Brain microvascular endothelial cell (primary cell): ENCODE results near the gene ABCF1.

Source experiments
- DNase-seq: peaks from one replicate; pipeline ENCODE4 v3.0.0-alpha.2; 2020
- H3K27ac ChIP-seq: fragments of 250-450 bp; sonication (Bioruptor Pico); 2 replicates; pipeline ENCODE4 v1.5.1; 2020; ENCODE audit warnings: mild to moderate bottlenecking, moderate library complexity
- H3K27me3 ChIP-seq: fragments of 250-450 bp; sonication (Bioruptor Pico); replicated peaks from 2 replicates; pipeline ENCODE4 v1.5.1; 2020; ENCODE audit warnings: mild to moderate bottlenecking
- H3K36me3 ChIP-seq: fragments of 250-450 bp; sonication (Bioruptor Pico); replicated peaks from 2 replicates; pipeline ENCODE4 v1.5.1; 2020; ENCODE audit warnings: mild to moderate bottlenecking
- H3K4me3 ChIP-seq: 2 replicates; pipeline ENCODE4 v1.5.1; 2011; ENCODE audit warnings: low read depth, mild to moderate bottlenecking, control low read depth, low read length, moderate library complexity
- CTCF ChIP-seq: IDR thresholded peaks from 2 replicates; pipeline ENCODE4 v1.5.1; 2011; ENCODE audit warnings: low read depth, mild to moderate bottlenecking, moderate library complexity, low read length, control low read depth, inconsistent platforms; ENCODE audit errors: missing control alignments
- in situ Hi-C: cut with HindIII; loops from 2 replicates; pipeline ENCODE4 v1.10.0; 2017; ENCODE audit warnings: low sequenced_read_pairs, low pct_ligation_motif_present

Gene ABCF1

GRCh38 chr6:30556066-30556905, 15.0 kb upstream of the ABCF1 start, which contains the start of gene GNL1:
TSS of gene GNL1 (minus strand) at chr6:30556489. CDS start at chr6:30556203, 286 bp downstream.
- peak; percentile 21 for TF ChIP-seq CTCF
- peak within 1 kb of the TSS; percentile 83 for H3K27ac ChIP-seq
- DNase-seq: peak; percentile 90

DNA sequence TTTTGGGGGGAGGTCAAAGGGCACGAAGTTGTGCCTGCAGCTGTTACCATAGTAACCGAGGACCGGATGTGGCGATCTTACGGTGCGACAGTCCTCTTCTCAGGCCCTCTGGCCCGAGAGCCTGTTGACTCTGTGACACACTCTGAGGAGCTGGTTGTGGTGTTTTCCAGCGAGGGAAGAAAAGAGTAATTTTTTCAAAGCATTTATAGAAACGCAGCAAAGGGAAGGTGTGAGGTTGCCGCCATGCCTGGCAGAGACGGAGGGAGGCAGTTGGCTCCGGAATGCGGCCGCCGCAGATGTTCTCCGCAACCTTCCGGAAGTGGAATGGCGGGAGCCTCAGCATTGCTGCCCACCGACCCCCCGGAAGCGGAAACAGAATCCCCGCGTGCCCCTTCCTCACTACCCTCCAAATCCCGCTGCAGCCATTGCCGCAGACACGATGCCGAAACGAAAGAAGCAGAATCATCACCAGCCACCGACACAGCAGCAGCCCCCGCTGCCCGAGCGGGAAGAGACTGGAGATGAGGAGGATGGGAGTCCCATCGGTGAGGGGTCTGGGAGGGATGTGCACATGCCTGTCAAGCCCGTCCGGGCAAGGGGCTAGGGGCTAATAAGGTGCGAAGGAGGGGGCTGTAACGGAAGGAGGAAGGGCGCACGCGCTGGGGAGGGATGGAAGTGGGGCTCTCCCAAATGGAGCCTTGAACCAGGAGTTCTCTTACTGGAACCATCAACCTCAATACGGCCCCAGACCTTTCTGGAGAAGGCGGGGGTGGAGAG, 14.1 kb upstream of the ABCF1 start, which contains the start of gene PRR3:
Gene PRR3 (plus strand): TSS at position 390 of the 777 bp plus-strand sequence. CDS start 50 bp downstream, at position 440.
- Histone ChIP-seq H3K4me3 (peak within 1 kb of the TSS; percentile 97), H3K27me3 (no peaks in the 10 kb centered on the region), H3K36me3 (peaks cover 7% of the 10 kb centered on the region), H3K27ac (peak within 1 kb of the TSS; percentile 83)
- DNase-seq: peak; percentile 91
- TF ChIP-seq CTCF: no peak
- in situ Hi-C loops: no loop called here

More at GRCh38 chr6:30556066-30556905, 15.0 kb upstream of the ABCF1 start, which contains the start of gene GNL1:
- peak within 1 kb of the TSS; percentile 97 for H3K4me3 ChIP-seq
- in situ Hi-C loops: no loop called here
- no peaks in the 10 kb centered on the region for H3K27me3 ChIP-seq
- peaks cover 12% of the 10 kb centered on the region for H3K36me3 ChIP-seq

DNA sequence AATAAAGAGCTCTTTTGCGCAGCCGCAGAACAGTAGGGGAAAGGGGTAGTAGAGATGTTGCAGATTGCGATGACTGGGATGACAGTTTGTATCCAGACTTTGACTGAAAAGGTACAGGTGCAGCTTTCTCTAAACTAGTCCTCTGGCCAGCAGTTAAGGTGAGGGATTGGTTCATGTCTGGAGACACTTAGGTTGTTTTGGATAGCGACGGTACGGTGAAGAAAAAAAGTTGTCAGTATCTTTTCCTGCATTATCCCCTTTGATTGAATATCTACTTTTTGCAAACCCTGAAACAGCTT, 13.6 kb upstream of the ABCF1 start:
- Histone ChIP-seq H3K27me3 (no peaks in the 10 kb centered on the region), H3K36me3 (peaks cover 4% of the 10 kb centered on the region), H3K27ac (peak overlapping the region; percentile 83), H3K4me3 (peak overlapping the region; percentile 97)
- no peak for DNase-seq
- in situ Hi-C loops: no loop called here
- TF ChIP-seq CTCF: no peak

- in situ Hi-C loops: no loop called here
- no peak for DNase-seq
- Histone ChIP-seq H3K36me3 (peaks cover 9% of the 10 kb centered on the region), H3K27ac (no peak overlapping the region), H3K27me3 (no peaks in the 10 kb centered on the region), H3K4me3 (no peak overlapping the region)
- no peak for TF ChIP-seq CTCF
These were observed 10.3 kb upstream of the ABCF1 start for GRCh38 chr6:30560930-30561329.

DNA sequence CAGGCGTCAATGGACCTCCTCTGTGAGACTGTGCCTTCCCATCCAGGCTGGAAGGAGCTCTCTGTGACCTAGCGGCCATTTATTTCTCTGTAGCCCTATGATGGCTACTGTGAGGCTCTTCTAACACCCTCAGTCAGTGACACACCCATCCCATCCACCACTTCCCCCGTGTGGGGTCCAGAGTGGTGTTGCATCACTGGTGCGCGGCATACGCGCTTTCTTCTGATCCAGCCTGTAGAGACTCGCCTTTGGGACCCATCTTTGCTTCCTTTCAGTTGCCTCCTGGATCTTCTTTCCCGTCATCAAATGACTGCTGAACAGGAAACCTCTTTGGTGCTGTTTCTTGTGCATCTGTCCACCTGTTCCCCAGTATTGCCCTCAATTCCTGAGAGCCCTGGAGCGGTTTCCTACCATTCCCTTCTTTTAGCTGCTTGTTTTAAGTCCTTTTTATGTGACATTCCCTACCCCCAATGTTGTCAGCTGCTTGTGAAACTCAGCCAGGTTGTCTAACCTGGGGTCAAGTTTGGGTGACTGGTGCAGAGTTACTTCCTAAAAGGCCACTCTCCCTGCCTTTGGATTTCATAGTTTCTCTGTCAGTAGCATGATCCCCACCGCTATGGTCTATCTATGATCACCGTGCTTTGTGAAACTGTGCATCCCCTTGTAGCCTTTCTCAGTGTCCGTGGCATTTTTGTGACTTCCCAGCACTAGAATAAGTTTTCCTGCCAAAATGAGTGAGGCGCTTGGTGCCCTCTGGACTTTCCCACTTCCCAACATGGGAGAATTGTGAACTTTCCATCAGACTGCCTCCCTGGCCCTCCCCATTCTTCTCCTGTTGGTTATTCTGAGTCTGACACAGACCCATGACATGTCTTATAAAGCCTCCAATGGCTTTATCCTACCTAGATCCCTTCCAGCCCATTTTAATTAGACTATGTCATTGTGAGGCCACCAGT, 8.5 kb upstream of the ABCF1 start:
- H3K36me3 ChIP-seq: peaks cover 9% of the 10 kb centered on the region
- in situ Hi-C loops: no loop called here
- no peak overlapping the region for H3K27ac ChIP-seq
- DNase-seq: no peak
- no peaks in the 10 kb centered on the region for H3K27me3 ChIP-seq
- H3K4me3 ChIP-seq: no peak overlapping the region
- TF ChIP-seq CTCF: no peak
